Measurements from ENCODE around the gene PITPNC1.

Gene PITPNC1

DNA sequence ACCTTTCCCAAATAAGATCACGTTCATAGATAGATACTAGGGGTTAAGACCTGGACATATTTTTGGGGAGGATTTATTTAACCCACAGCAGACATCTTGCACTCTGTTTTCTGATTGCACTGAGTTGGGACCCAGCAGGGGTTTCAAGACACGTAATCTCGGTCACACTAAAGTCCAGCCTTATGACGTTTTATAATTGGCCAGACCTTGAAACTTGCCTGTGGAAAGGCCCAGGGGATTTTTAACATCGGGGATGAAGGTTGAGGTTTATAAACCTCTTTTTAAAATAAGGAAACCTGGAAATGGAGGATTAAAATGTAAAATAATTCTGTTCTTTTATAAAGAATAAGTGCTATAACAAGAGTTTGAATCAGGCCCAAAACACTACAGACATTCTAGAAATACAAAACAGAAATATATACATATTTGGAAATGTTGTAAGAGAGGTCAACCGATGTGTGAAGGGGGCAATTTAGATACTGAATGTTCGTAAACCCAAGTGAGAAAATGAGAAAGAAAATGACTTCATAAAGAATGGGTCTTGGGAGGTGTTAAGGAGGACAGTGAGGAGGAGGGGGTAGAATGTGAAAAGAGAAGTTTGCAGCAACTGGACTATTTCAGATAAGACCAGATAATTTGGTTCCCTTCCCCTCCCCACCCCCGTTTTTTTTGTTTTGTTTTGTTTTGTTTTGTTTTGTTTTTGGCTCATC lies 279.6 kb downstream of the PITPNC1 start:
- TF ChIP-seq, protein P1, sequence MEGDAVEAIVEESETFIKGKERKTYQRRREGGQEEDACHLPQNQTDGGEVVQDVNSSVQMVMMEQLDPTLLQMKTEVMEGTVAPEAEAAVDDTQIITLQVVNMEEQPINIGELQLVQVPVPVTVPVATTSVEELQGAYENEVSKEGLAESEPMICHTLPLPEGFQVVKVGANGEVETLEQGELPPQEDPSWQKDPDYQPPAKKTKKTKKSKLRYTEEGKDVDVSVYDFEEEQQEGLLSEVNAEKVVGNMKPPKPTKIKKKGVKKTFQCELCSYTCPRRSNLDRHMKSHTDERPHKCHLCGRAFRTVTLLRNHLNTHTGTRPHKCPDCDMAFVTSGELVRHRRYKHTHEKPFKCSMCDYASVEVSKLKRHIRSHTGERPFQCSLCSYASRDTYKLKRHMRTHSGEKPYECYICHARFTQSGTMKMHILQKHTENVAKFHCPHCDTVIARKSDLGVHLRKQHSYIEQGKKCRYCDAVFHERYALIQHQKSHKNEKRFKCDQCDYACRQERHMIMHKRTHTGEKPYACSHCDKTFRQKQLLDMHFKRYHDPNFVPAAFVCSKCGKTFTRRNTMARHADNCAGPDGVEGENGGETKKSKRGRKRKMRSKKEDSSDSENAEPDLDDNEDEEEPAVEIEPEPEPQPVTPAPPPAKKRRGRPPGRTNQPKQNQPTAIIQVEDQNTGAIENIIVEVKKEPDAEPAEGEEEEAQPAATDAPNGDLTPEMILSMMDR (IDR thresholded peaks at IDR 0.05): no peak

DNA sequence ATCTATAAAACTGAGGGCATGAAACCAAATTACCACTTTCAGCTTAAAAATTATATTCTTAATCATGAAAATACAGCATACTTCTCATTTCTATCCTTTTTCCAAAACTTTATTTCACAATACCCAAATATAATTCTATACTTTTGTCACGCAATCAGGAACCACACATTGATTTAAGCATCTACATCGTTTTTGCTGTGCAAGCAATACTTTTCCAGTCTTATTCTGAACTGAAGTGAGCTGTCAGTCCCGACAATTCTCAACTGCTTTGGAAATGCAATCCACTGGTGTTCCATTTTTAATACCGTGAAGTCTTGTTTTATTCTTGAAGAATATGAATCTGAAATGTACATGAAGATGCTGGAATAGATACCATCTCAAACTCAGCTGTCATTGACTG lies 280.5 kb downstream of the PITPNC1 start:
- TF ChIP-seq, protein P1 (IDR thresholded peaks at IDR 0.05): no peak

DNA sequence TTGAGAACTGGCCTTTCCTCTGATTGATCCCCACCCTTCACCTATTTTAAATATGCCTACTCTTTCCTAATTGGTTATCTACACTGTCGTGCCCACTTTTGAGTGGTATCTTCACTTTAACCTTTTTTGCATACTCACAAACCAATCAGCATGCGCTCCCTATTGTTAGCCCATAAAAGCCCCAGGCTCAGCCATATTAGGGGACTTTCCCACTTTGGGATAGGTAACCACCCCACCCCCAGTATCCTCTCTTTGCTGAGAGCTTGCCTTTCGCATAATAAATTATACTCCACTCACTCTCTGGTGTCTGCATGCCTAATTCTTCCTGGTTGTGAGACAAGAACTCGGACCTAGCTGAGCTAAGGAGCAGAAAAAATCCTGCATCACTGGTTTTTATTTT lies 281.2 kb downstream of the PITPNC1 start:
- TF ChIP-seq, protein P1 (IDR thresholded peaks at IDR 0.05): no peak

DNA sequence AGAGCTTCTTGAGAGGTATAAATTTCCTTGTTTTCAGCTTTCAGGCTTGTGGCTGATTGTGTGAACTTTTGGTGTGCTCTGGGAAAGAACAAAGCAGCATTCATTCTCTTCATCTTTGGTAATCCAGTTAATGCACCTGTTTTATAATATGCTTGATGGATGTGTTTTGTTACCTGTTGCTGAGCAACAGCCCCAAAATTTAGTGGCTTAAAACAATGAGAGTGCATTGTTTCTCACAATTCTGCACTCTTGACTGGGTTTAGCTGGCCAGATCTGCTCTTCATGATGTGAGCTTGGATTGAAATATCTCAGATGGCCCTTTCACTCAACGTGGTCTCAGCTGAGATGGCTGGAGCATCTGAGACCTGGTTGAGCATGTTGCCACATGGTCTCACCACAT lies 281.9 kb downstream of the PITPNC1 start:
- TF ChIP-seq, protein P1 (IDR thresholded peaks at IDR 0.05): no peak

DNA sequence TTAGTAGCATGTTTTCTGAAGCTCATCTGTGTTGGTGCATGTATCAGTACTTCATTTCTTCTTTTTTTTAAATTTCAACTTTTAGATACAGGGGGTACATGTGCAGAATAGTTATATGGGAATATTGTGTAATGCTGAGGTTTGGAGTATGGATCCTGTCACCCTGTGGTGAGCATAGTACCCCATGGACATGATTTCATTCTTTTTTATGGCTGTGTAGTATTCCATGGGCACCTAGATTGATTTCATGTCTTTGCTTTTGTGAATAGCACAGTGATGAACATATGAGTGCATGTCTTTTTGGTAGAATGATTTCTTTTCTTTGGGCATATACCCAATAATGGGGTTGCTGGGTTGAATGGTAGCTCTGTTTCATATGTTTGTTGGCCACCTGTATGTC lies 285.6 kb downstream of the PITPNC1 start:
- TF ChIP-seq, protein P1 (IDR thresholded peaks at IDR 0.05): no peak

DNA sequence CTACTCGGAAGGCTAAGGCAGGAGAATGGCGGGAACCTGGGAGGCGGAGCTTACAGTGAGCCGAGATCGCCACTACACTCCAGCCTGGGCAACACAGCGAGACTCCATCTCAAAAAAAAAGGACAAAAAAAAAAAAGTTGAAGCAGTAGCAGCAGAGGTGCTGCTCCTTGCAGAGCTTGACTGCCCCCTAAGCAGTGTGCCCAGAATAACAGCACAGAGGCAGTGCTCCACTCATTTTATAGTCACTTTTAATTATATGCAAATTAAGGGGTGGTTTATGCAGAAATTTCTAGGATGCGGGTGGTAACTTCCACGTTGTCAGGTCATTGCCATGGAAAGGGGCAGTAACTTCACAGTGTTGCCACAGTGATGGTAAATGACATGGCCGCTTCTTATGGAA lies 286.4 kb downstream of the PITPNC1 start:
- TF ChIP-seq, protein P1 (IDR thresholded peaks at IDR 0.05): no peak

DNA sequence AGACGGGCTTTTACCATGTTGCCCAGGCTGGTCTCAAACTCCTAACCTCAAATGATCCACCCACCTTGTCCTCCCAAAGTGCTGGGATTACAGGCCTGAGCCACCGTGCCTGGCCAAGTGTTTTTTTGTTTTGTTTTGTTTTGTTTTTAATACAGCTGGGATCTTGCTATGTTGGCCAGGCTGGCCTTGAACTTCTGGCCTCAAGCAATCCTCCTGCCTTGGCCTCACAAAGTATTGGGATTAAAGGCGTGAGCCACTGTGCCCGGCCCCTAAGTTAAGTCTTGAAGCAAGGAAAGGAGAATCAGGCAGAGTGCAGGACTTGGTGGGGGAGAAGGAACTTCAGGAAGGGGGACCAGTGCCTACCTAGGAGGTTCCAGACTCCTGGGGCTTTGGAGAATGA lies 288.9 kb downstream of the PITPNC1 start:
- TF ChIP-seq, protein P1 (IDR thresholded peaks at IDR 0.05): no peak

DNA sequence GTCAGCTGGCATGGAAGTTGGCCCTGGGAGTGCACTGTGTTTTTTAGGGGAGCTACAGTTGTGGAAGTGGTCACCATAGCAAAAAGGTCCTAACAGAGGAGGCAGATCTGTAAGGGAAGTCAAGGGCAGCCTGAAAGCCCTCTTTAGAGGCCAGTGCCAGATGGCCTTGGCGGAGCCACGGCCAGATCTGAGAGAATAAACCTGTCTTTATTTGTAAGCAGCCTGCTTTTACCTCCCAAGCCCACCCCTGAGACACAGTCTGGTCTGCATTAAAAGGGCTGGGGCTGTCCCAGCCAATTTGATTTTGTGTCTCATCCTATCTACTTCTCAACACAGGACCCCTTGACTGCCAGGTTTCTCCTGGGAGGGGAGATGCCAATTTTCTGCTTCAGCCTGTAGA lies 289.6 kb downstream of the PITPNC1 start:
- TF ChIP-seq, protein P1 (IDR thresholded peaks at IDR 0.05): no peak
